HepG2 (cell line): Measurements from ENCODE around the gene KLK14. TPM values are rescaled to one million over a fixed set of nuclear protein-coding genes. Genes with fewer than 3 reads are reported as not detected.

ENCODE experiments used
- ATAC-seq: fragments of 200-7000 bp; cut with Tn5 transposase; 3 replicates; pipeline ENCODE4 v1.9.1; 2020; ENCODE audit warnings: mild to moderate bottlenecking, moderate library complexity
- BruUV-seq: library from RNA; stranded (reverse); fragments of 400-500 nt; replicated peaks from 2 replicates; lab custom pipeline; 2021; lab: Mats Ljungman, UMichigan
- CTCF ChIA-PET: fragments of 300-600 bp; formaldehyde crosslinking; extraction: SDS; loops from one replicate; lab custom pipeline; 2021; ENCODE audit warnings: low total read pairs, inconsistent platforms, low intra/inter-chr PET ratio; lab: Yijun Ruan, JAX
- POLR2A ChIA-PET: fragments of 350-600 bp; sonication (Branson Sonifier 250); formaldehyde crosslinking; loops from one replicate; lab custom pipeline; 2020; ENCODE audit warnings: antibody characterized with exemption, inconsistent platforms; lab: Yijun Ruan, JAX
- DNase-seq: peaks from one replicate; pipeline ENCODE4 v3.0.0-alpha.2; 2015; ENCODE audit warnings: low spot score
- FAIRE-seq: peaks from 3 replicates; lab custom pipeline; 2011; peaks lifted over from hg19 to GRCh38; lab: Jason Lieb, UNC
- H2AFZ ChIP-seq: one replicate; pipeline ENCODE4 v1.6.1; 2011; ENCODE audit warnings: low read length, inconsistent platforms
- H3K27ac ChIP-seq: fragments of 300-600 bp; 3 replicates; pipeline ENCODE4 v1.8.0; 2011; ENCODE audit warnings: mixed run types, mild to moderate bottlenecking, mixed read lengths, low read length, inconsistent platforms; ENCODE audit not compliant: insufficient read depth; ENCODE audit errors: extremely low read length
- H3K27me3 ChIP-seq, 2 experiments: fragments of 200-600 bp in 1 of 2; 2 replicates in 1 of 2; 3 replicates in 1 of 2; pipeline versions ENCODE4 v1.6.0 to v1.8.0; 2011; ENCODE audit warnings: low read length in 2 of 2, mild to moderate bottlenecking in 2 of 2, moderate library complexity in 2 of 2, inconsistent platforms in 1 of 2; ENCODE audit not compliant: insufficient read depth in 2 of 2, control insufficient read depth in 1 of 2
- H3K36me3 ChIP-seq, 2 experiments: fragments of 200-600 bp in 1 of 2; replicated peaks in 1 of 2; 2 replicates in 1 of 2; 3 replicates in 1 of 2; pipeline versions ENCODE4 v1.5.1 to v1.8.0; 2011; ENCODE audit warnings: low read length in 2 of 2, inconsistent platforms in 1 of 2; ENCODE audit not compliant: insufficient read depth in 2 of 2, control insufficient read depth in 1 of 2
- H3K4me1 ChIP-seq: 2 replicates; pipeline ENCODE4 v1.5.1; 2012; ENCODE audit warnings: low read length, inconsistent platforms; ENCODE audit not compliant: insufficient read depth
- H3K4me2 ChIP-seq: 2 replicates; pipeline ENCODE4 v1.6.0; 2011; ENCODE audit warnings: low read depth, low read length, inconsistent platforms
- H3K4me3 ChIP-seq, 3 experiments: fragments of 200-600 bp in 1 of 3; sonication (generic), shearing (Covaris generic) in 1 of 3; replicated peaks in 1 of 3; 2 replicates each; pipeline ENCODE4 v1.5.1; 2011 to 2016; ENCODE audit warnings: low read length in 3 of 3, inconsistent platforms in 2 of 3, low read depth in 2 of 3, mild to moderate bottlenecking in 2 of 3, control low read depth in 1 of 3, mixed read lengths in 1 of 3; ENCODE audit not compliant: insufficient read depth in 1 of 3
- H3K79me2 ChIP-seq: one replicate; pipeline ENCODE4 v1.6.1; 2011; ENCODE audit warnings: low read length, inconsistent platforms; ENCODE audit not compliant: insufficient read depth
- H3K9ac ChIP-seq: 2 replicates; pipeline ENCODE4 v1.6.0; 2011; ENCODE audit warnings: mild to moderate bottlenecking, low read depth, low read length, inconsistent platforms; ENCODE audit not compliant: insufficient read depth
- H3K9me3 ChIP-seq: 2 replicates; pipeline ENCODE4 v1.5.1; 2012; ENCODE audit warnings: mild to moderate bottlenecking, low read length
- H4K20me1 ChIP-seq: 2 replicates; pipeline ENCODE4 v1.6.0; 2011; ENCODE audit warnings: inconsistent platforms, mild to moderate bottlenecking, low read length, moderate library complexity; ENCODE audit not compliant: insufficient read depth
- CBX1 ChIP-seq: IDR thresholded peaks from one replicate; pipeline ENCODE4 v1.6.1; 2016; ENCODE audit warnings: antibody characterized with exemption, low read depth
- FOXC1 ChIP-seq: sonication (generic); formaldehyde crosslinking; IDR thresholded peaks from 2 replicates; pipeline ENCODE4 v1.8.0; 2022; ENCODE audit warnings: mild to moderate bottlenecking, missing genetic modification reagents, borderline replicate concordance
- HDAC2 ChIP-seq: sonication (generic); formaldehyde crosslinking; IDR thresholded peaks from 2 replicates; pipeline ENCODE4 v1.4.0; 2020; ENCODE audit warnings: missing genetic modification reagents
- SMC3 ChIP-seq: IDR thresholded peaks from 2 replicates; pipeline ENCODE4 v1.6.1; 2011; ENCODE audit warnings: low read length, improper control_type of control experiment
- ZFP36 ChIP-seq: fragments of 150-350 bp; IDR thresholded peaks from 2 replicates; pipeline ENCODE4 v1.6.1; 2018; ENCODE audit warnings: borderline replicate concordance, low read length, low read depth; ENCODE audit not compliant: partially characterized antibody
- ZNF230 ChIP-seq: sonication (generic); formaldehyde crosslinking; IDR thresholded peaks from 2 replicates; pipeline ENCODE4 v1.4.0; 2020; ENCODE audit warnings: mild to moderate bottlenecking, missing genetic modification reagents
- whole genome bisulfite sequencing: methylation state at CpG from one replicate; pipeline ENCODE4 v1.1.6; 2017; ENCODE audit warnings: low lambda C conversion rate; 5-methylcytosine and 5-hydroxymethylcytosine counted together
- in situ Hi-C: cut with HindIII; loops from 2 replicates; pipeline ENCODE4 v1.10.0; 2017; ENCODE audit warnings: low pct_unique_long_range_greater_than_20kb; ENCODE audit not compliant: extremely low pct_ligation_motif_present
- intact Hi-C: fragments of 100-400 bp; cut with micrococcal nuclease; formaldehyde crosslinking; loops from one replicate; pipeline ENCODE4 v1.10.0; 2022; ENCODE audit not compliant: unreplicated experiment
- polyA plus RNA-seq, 8 experiments: library from polyadenylated mRNA; depleted of rRNA in 3 of 8; stranded (reverse) in 7 of 8; unstranded in 1 of 8; fragments of >200 nt; fragmentation: Illumina TruSeq in 4 of 8; extraction: Trizol in 4 of 8; gene quantifications; 2 replicates each; pipeline versions ENCODE4 v1.2.1 to v1.2.3, GENCODE V29; 2011 to 2016; ENCODE audit warnings: low read depth in 4 of 8, missing spikeins in 1 of 8, mixed read lengths in 1 of 8; ENCODE audit not compliant: insufficient read depth in 1 of 8
- total RNA-seq, 5 experiments: library from RNA; depleted of rRNA; stranded (reverse); fragments of >200 nt; fragmentation: Illumina TruSeq; extraction: Trizol; gene quantifications; 2 replicates each; pipeline ENCODE4 v1.2.3, GENCODE V29; 2016; ENCODE audit warnings: low read depth in 1 of 5
- TF ChIP-seq, protein P1 (sequence below): sonication (generic); formaldehyde crosslinking; IDR thresholded peaks from 2 replicates; pipeline ENCODE4 v1.4.0; 2020; ENCODE audit warnings: missing genetic modification reagents
- TF ChIP-seq, protein P2 (sequence below): IDR thresholded peaks from 2 replicates; pipeline ENCODE4 v1.6.1; 2016; ENCODE audit warnings: low read depth, missing genetic modification reagents, missing compliant biosample characterization

KLK14 gene
- total and polyA plus RNA-seq, 2 of the 13 experiments (the other 11 are each of a cell fraction or from before 2014, with no cell fraction given), result not detected

DNA sequence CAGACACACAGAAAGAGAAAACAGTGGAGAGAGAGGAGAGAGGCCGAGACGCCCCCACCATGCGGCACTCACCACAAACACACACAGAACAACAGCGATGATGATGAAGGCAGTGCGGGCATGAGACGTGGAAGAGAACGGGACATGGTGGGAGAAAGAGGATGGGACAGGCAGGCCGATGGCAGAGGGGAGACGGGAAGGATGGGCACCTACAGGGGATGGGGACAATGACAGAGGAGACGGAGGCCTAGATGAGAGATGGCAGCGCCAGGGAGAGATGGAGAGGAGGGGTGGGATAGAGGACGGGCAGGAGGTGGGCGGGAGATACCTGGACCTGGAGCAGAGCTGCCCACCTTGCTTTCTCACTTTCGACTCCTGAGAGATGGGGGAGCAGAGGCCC is 1.1 kb upstream of the KLK14 start:
- no TSS peak for BruUV-seq
- Histone ChIP-seq H2AFZ (no peak overlapping the region), H3K79me2 (no peaks in the 10 kb centered on the region), H3K36me3 (no peaks in the 10 kb centered on the region), H4K20me1 (no peaks in the 10 kb centered on the region), H3K27ac (no peak overlapping the region), H3K4me1 (no peaks in the 10 kb centered on the region), H3K4me3 (no peak overlapping the region), H3K9me3 (no peaks in the 10 kb centered on the region), H3K9ac (no peak overlapping the region), H3K4me2 (no peak overlapping the region), H3K27me3 (peaks cover 3 to 36% of the 10 kb centered on the region in 2 experiments; a peak in 4 of 5 replicates)
- ChIA-PET CTCF (no interaction called here), POLR2A (no interaction called here)
- FAIRE-seq (no peak), ATAC-seq (no peak), DNase-seq (no peak)
- in situ Hi-C loops (loop anchor here (25.0 kb wide), 1 partner anchor 146 kb away; no protein-coding TSS in a partner anchor), intact Hi-C loops (no loop called here)
- 10% methylated on average over 14 of the region's 14 CpGs for WGBS
- TF ChIP-seq ZNF230 (no peak), ZFP36 (no peak), HDAC2 (no peak), CBX1 (no peak), FOXC1 (CRISPR knock-in tag) (no peak), SMC3 (no peak)
- TF ChIP-seq, protein P1, sequence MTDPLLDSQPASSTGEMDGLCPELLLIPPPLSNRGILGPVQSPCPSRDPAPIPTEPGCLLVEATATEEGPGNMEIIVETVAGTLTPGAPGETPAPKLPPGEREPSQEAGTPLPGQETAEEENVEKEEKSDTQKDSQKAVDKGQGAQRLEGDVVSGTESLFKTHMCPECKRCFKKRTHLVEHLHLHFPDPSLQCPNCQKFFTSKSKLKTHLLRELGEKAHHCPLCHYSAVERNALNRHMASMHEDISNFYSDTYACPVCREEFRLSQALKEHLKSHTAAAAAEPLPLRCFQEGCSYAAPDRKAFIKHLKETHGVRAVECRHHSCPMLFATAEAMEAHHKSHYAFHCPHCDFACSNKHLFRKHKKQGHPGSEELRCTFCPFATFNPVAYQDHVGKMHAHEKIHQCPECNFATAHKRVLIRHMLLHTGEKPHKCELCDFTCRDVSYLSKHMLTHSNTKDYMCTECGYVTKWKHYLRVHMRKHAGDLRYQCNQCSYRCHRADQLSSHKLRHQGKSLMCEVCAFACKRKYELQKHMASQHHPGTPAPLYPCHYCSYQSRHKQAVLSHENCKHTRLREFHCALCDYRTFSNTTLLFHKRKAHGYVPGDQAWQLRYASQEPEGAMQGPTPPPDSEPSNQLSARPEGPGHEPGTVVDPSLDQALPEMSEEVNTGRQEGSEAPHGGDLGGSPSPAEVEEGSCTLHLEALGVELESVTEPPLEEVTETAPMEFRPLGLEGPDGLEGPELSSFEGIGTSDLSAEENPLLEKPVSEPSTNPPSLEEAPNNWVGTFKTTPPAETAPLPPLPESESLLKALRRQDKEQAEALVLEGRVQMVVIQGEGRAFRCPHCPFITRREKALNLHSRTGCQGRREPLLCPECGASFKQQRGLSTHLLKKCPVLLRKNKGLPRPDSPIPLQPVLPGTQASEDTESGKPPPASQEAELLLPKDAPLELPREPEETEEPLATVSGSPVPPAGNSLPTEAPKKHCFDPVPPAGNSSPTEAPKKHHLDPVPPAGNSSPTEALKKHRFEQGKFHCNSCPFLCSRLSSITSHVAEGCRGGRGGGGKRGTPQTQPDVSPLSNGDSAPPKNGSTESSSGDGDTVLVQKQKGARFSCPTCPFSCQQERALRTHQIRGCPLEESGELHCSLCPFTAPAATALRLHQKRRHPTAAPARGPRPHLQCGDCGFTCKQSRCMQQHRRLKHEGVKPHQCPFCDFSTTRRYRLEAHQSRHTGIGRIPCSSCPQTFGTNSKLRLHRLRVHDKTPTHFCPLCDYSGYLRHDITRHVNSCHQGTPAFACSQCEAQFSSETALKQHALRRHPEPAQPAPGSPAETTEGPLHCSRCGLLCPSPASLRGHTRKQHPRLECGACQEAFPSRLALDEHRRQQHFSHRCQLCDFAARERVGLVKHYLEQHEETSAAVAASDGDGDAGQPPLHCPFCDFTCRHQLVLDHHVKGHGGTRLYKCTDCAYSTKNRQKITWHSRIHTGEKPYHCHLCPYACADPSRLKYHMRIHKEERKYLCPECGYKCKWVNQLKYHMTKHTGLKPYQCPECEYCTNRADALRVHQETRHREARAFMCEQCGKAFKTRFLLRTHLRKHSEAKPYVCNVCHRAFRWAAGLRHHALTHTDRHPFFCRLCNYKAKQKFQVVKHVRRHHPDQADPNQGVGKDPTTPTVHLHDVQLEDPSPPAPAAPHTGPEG (CRISPR knock-in tag), result no peak
- TF ChIP-seq, protein P2, sequence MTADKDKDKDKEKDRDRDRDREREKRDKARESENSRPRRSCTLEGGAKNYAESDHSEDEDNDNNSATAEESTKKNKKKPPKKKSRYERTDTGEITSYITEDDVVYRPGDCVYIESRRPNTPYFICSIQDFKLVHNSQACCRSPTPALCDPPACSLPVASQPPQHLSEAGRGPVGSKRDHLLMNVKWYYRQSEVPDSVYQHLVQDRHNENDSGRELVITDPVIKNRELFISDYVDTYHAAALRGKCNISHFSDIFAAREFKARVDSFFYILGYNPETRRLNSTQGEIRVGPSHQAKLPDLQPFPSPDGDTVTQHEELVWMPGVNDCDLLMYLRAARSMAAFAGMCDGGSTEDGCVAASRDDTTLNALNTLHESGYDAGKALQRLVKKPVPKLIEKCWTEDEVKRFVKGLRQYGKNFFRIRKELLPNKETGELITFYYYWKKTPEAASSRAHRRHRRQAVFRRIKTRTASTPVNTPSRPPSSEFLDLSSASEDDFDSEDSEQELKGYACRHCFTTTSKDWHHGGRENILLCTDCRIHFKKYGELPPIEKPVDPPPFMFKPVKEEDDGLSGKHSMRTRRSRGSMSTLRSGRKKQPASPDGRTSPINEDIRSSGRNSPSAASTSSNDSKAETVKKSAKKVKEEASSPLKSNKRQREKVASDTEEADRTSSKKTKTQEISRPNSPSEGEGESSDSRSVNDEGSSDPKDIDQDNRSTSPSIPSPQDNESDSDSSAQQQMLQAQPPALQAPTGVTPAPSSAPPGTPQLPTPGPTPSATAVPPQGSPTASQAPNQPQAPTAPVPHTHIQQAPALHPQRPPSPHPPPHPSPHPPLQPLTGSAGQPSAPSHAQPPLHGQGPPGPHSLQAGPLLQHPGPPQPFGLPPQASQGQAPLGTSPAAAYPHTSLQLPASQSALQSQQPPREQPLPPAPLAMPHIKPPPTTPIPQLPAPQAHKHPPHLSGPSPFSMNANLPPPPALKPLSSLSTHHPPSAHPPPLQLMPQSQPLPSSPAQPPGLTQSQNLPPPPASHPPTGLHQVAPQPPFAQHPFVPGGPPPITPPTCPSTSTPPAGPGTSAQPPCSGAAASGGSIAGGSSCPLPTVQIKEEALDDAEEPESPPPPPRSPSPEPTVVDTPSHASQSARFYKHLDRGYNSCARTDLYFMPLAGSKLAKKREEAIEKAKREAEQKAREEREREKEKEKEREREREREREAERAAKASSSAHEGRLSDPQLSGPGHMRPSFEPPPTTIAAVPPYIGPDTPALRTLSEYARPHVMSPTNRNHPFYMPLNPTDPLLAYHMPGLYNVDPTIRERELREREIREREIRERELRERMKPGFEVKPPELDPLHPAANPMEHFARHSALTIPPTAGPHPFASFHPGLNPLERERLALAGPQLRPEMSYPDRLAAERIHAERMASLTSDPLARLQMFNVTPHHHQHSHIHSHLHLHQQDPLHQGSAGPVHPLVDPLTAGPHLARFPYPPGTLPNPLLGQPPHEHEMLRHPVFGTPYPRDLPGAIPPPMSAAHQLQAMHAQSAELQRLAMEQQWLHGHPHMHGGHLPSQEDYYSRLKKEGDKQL, result no peak
